Retinal pigment epithelial cell (primary cell): ENCODE measurements around the gene UBR2.
"Not testable (repeated sequence)": the region's sequence is repeated elsewhere in the genome, so short reads cannot be mapped to it uniquely, and the experiment has no call there.

Experiments
- DNase-seq: peaks from one replicate; pipeline ENCODE4 v3.0.0-alpha.2; 2010; ENCODE audit warnings: low read depth
- H3K4me3 ChIP-seq: 2 replicates; pipeline ENCODE4 v1.5.1; 2011; ENCODE audit warnings: mild to moderate bottlenecking, low read length, control low read depth, moderate library complexity
- TF ChIP-seq, protein P1 (sequence below): conservative IDR thresholded peaks from 2 replicates; pipeline ENCODE4 v1.5.1; 2011; ENCODE audit warnings: low read depth, low read length, control low read depth, inconsistent platforms

The UBR2 gene

DNA sequence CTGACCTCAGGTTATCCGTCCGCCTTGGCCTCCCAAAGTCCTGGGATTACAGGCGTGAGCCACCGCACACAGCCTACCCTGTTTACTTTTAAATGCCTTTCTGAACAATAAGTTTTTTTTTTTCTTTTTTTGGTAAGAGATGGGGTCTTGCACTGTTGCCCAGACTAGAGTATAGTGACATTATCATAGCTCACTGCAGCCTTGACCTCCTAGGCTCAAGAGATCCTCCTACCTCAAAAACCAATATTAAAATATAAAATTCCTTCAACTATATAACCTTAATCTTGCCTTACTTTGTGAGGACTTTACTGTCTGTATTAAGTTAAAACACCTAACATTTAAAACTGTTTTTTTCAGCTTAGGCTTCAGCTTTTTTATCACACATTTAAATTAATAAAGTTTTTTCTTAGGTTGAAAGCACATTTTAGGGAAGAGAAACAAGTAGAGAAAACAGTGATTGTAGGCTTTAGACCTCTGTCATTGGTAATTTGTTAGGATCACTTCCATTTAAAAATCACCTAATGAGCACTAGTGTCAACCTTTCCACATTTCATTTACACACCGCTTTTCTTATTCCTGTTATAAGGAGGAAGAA, 2.9 kb downstream of the UBR2 start:
- H3K4me3 ChIP-seq: no peak overlapping the region
- TF ChIP-seq, protein P1, sequence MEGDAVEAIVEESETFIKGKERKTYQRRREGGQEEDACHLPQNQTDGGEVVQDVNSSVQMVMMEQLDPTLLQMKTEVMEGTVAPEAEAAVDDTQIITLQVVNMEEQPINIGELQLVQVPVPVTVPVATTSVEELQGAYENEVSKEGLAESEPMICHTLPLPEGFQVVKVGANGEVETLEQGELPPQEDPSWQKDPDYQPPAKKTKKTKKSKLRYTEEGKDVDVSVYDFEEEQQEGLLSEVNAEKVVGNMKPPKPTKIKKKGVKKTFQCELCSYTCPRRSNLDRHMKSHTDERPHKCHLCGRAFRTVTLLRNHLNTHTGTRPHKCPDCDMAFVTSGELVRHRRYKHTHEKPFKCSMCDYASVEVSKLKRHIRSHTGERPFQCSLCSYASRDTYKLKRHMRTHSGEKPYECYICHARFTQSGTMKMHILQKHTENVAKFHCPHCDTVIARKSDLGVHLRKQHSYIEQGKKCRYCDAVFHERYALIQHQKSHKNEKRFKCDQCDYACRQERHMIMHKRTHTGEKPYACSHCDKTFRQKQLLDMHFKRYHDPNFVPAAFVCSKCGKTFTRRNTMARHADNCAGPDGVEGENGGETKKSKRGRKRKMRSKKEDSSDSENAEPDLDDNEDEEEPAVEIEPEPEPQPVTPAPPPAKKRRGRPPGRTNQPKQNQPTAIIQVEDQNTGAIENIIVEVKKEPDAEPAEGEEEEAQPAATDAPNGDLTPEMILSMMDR: no peak
- no peak for DNase-seq

DNA sequence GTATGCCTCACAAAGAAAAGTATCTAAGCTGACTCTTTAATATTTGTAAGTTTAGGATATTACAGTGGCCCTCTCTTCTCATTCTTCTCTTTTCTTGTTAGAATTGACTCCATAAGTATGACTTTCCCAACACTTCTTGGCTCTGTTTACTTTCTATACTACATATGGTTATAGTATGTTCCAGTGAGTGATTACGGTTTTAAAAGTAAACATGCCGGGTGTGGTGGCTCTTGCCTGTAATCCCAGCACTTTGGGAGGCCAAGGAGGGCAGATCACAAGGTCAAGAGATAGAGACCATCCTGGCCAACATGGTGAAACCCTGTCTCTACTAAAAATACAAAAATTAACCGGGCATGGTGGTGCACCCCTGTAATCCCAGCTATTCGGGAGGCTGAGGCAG, 3.4 kb downstream of the UBR2 start:
- DNase-seq: not testable (repeated sequence)

GRCh38 chr6:42569102-42570028, 5.5 kb downstream of the UBR2 start:
- no peak overlapping the region for H3K4me3 ChIP-seq
- TF ChIP-seq, protein P1: no peak
- no peak for DNase-seq

More for the DNA sequence above, 3.4 kb downstream of the UBR2 start:
- not testable (repeated sequence) for H3K4me3 ChIP-seq

- TF ChIP-seq, protein P1: no peak
- no peak for DNase-seq
- no peak overlapping the region for H3K4me3 ChIP-seq
Measured at GRCh38 chr6:42571611-42572342, 7.9 kb downstream of the UBR2 start.

- DNase-seq: no peak
- H3K4me3 ChIP-seq: no peak overlapping the region
- TF ChIP-seq, protein P1: no peak
Measured at GRCh38 chr6:42572523-42572922, 8.7 kb downstream of the UBR2 start.

GRCh38 chr6:42576538-42576937, 12.7 kb downstream of the UBR2 start:
- H3K4me3 ChIP-seq, DNase-seq: not testable (repeated sequence)

DNA sequence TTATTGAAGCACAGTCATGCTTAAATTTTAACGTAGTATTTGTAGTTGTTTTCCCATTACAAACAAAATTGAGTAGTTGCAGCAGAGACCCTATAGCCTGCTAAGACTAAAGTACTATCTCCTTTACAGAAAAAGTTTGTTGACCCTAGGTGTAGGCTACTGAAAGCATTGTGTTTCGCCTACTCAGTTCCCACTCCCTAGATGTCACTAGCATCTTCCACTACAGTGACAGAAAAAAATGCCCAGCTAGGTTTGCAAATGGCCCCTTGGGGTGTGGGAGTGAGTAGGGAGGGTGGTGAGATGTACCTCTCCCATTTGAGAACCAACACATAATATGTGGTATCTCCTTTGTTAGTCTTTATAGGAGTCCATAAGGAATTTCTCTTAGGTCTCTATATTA, 34.5 kb downstream of the UBR2 start:
- TF ChIP-seq, protein P1: no peak
- no peak for DNase-seq
- no peak overlapping the region for H3K4me3 ChIP-seq
